Adipose tissue (tissue), 3 donors: ENCODE data around the gene BEND5. TPM values are rescaled to one million over a fixed set of nuclear protein-coding genes. Genes with fewer than 3 reads are reported as not detected.

ENCODE experiments used
- H3K27ac ChIP-seq: one replicate; pipeline ENCODE4 v1.5.1; 2013; ENCODE audit warnings: low read depth, low read length
- WGBS, 3 donors: extraction: QIAGEN DNeasy Blood & Tissue Kit; methylation state at CpG; one replicate each; pipeline ENCODE4 v1.1.7; 2013; 5-methylcytosine and 5-hydroxymethylcytosine counted together
- polyA plus RNA-seq, 3 donors: library from polyadenylated mRNA; stranded (reverse); fragments of 200-250 nt; gene quantifications; one replicate each; pipeline ENCODE4 v1.2.3, GENCODE V29; 2013
- donor health status: healthy with polysubstance abuse.
- donor health status: Bipolar disorder and iron deficiency.
- donor health status: healthy.

BEND5 gene
- polyA plus RNA-seq, 3 donors, result 1.2 to 5.8 (median 2.8) TPM

DNA sequence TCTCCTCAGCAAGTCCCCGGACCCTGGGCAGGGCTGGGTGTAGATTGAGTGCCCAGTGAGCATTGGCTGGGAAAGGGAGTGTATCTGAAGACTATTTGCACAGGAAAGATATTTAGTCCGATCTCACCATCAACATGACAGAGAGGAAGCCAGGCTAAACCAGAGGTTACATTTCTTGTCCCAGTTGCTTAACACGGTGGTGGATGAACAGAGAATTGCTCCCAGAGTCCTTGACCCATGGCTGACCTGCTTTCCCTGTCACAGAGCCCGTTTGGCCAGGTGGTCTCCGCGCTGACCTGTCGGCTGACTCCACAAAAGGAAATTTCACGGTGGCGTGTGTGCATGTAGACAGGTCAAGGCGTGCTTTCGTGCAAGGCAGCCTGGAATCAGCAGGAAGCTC lies 83.5 kb downstream of the BEND5 start:
- 37 to 78% (median 74%) methylated on average over 11 of the region's 11 CpGs for WGBS, 3 donors
- no peak overlapping the region for H3K27ac ChIP-seq

DNA sequence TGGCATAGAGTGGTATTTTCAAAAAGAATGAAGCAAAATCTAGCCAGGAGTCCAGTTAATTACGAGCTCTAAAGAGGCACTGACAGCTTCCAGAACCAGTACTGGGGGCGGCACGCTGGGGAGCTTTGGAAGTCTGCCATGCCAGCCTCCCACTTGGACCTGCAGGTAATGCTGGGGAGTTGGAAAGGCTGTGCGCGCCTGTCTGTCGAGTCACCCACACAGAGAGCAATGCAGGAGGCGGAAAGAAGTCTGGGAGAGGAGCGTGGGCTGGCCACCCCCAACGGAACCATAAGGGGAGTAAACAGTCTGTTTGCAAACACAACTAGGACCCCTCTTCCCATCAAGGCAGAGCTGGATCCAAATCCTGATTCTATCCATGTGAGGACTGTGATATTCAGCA lies 84.5 kb downstream of the BEND5 start:
- 70 to 79% (median 75%) methylated on average over 9 of the region's 9 CpGs for WGBS, 3 donors

DNA sequence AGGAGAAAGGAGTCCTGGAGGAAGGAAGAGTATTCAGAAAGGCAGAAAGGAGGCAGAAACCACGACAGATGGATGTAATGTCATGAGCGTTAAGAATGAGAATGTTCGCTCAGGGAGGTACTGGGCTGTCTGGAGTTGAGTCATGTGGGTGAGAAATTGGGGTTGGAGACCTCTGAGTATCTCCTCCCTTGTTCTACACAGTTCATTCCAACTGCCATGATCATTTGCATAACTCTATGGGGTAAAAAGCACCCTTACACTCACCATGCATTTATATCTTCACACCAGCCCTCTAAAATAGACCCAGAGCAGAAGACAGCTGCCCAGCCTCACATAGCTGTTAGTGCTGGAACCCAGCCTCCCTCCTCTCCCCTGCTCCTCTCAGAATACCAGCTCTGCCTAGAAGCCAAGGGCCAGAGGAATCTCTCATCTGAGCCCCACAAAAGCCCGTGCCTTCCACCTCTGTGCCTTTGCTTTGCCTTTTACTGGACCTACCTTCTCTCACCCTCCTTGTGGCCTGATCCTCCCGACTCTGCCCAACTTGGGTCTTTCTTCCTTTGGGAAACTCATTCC lies 85.2 kb downstream of the BEND5 start:
- no peak overlapping the region for H3K27ac ChIP-seq
- 70 to 76% (median 75%) methylated on average over 5 of the region's 5 CpGs for WGBS, 3 donors

More for the DNA sequence above, 84.5 kb downstream of the BEND5 start:
- H3K27ac ChIP-seq, result no peak overlapping the region

GRCh38 chr1:48688102-48688760 lies 88.5 kb downstream of the BEND5 start:
- 49 to 62% (median 51%) methylated on average over 3 of the region's 3 CpGs for WGBS, 3 donors
- no peak overlapping the region for H3K27ac ChIP-seq

- WGBS, 3 donors, result 72 to 80% (median 76%) methylated on average over 13 of the region's 13 CpGs
- no peak overlapping the region for H3K27ac ChIP-seq
Measured at GRCh38 chr1:48687282-48688045, 89.2 kb downstream of the BEND5 start.

DNA sequence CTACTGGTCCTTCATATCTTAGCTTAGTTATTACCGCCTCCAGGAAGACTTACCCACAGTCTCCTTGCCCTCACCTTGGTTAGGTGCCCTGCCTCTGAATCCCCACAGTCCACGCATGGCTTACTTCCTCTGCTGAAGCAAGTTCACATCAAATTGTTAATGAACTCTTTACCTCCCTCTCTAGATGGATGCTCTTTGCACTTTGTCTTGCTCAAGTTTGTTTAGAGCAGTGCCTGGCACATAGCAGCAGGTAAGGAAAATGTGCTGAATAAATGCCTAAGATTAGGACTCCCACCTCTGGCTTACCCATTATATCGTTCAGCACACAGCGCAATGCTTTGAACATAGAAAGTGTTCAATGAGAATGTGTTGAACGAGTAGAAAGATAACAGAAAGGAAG lies 90.5 kb downstream of the BEND5 start:
- 85 to 91% (median 91%) methylated on average over 5 of the region's 5 CpGs for WGBS, 3 donors
- no peak overlapping the region for H3K27ac ChIP-seq

- 89 to 94% (median 91%) methylated on average over 4 of the region's 4 CpGs for WGBS, 3 donors
- H3K27ac ChIP-seq, result no peak overlapping the region
Measured at GRCh38 chr1:48684381-48684780, 92.3 kb downstream of the BEND5 start.

DNA sequence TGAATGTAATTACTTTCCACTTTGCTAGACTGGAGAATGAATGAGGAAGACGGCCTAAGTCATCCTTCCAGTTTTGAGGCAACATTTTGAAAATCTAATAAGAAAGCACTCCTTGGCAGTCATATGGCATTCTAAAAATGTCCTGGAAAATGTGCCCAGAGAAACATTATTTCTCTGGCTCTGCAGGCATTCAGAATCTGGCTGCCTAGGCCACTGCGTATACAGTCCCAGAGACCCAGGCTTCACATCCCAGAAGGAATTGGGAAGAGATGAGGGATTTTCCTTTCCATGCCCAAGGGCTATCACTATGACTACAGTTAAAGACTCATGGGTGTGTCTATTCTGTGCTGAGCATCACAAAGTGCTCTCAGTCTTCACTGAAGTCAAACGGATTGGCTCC lies 92.9 kb downstream of the BEND5 start:
- WGBS, 3 donors, result 76 to 83% (median 83%) methylated on average over 3 of the region's 3 CpGs
- H3K27ac ChIP-seq, result no peak overlapping the region

- 60 to 68% (median 61%) methylated on average over 4 of the region's 4 CpGs for WGBS, 3 donors
- H3K27ac ChIP-seq, result no peak overlapping the region
Measured at GRCh38 chr1:48681476-48682305, 95.0 kb downstream of the BEND5 start.

DNA sequence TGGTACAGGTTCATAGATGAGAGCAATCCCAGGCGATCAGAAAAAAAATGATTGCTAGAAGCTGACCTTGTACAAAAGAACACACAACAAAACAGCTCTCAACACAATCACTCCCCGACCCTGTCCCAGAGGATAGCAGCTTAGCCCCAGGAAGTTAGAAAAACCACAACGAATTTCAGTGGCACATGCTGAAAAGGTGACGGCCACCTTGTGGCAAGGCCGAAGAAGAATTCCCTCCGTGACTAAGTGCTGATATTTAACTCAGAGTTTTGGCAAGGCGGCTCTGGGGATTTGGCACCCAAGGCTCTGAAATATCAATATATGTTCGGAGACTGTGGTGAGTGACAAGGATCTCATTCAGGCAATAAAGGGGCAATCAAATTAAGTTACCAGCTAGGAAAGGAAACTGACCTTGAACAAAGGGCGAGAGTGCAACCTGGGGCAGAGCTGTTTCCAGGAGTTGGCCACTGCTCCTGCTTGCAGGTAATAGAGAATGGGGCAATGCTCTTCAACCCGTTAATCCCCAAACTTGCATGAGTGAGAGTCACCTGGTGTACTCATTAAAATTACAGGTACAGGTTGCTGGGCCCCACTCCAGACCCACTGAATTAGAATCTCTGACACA lies 96.2 kb downstream of the BEND5 start:
- WGBS, 3 donors, result 33 to 70% (median 68%) methylated on average over 10 of the region's 10 CpGs
- no peak overlapping the region for H3K27ac ChIP-seq

GRCh38 chr1:48679859-48680258 lies 96.8 kb downstream of the BEND5 start:
- 61 to 67% (median 66%) methylated on average over 6 of the region's 6 CpGs for WGBS, 3 donors

DNA sequence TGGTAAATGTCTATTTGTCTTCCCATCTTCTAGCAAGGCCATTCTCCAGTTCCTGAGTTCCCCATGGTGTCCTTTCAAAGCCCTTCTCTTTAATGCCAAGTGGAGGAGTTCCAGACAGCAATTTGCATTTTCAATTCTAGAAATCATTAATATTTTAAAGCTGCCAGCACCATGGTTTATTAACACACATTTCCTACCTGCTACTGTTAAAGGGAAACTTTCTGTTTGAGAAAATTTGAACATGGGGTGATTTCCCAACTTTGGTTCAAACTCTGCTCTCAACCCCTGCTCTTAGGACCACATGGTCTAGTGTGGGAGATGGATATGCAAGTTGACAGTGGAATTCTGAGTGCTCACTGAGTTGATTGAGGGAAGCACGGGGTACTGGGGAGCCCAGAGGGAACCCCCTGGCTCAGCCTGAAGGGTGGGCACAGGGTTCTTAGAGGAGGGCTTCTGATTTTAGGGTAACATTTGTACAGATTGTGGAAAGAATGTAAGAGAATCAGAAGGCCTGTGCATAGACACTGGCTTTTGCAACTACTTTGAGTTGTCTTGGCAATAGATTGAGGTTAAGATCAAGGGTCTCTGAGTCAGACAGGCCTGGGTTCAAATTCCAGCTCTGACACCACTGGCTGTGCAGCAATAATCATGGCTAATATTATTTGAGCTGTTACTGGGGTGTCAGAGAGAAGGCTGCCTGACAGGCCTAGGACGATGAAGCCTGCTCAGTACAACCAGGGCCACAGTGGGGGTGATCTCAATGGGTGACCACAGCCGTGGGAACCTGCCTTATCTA lies 97.8 kb downstream of the BEND5 start:
- 81 to 89% (median 88%) methylated on average over 3 of the region's 3 CpGs for WGBS, 3 donors
- no peak overlapping the region for H3K27ac ChIP-seq

More at GRCh38 chr1:48679859-48680258, 96.8 kb downstream of the BEND5 start:
- H3K27ac ChIP-seq, result no peak overlapping the region
